AG04449 (cell line): ENCODE data around the gene BRD3.

Experiments
- CTCF ChIA-PET: fragments of 350-600 bp; formaldehyde crosslinking; extraction: SDS; loops from one replicate; lab custom pipeline; 2021; ENCODE audit warnings: antibody characterized with exemption; lab: Yijun Ruan, JAX
- POLR2A ChIA-PET: fragments of 400-600, 350-600 bp; formaldehyde crosslinking; extraction: SDS; loops from one replicate; lab custom pipeline; 2020; ENCODE audit warnings: antibody characterized with exemption, inconsistent platforms; lab: Yijun Ruan, JAX
- DNase-seq: peaks from one replicate; pipeline ENCODE4 v3.0.0-alpha.2; 2010; ENCODE audit warnings: low read depth, low spot score
- H3K4me3 ChIP-seq: 2 replicates; pipeline ENCODE4 v1.5.1; 2011; ENCODE audit warnings: low read depth, mild to moderate bottlenecking, control low read depth, low read length
- TF ChIP-seq, protein P1 (sequence below): IDR thresholded peaks from one replicate; pipeline ENCODE4 v1.5.1; 2011; ENCODE audit warnings: mild to moderate bottlenecking, moderate library complexity, low read length, control low read depth, inconsistent platforms; ENCODE audit not compliant: insufficient read depth; ENCODE audit errors: missing control alignments

The BRD3 gene

DNA sequence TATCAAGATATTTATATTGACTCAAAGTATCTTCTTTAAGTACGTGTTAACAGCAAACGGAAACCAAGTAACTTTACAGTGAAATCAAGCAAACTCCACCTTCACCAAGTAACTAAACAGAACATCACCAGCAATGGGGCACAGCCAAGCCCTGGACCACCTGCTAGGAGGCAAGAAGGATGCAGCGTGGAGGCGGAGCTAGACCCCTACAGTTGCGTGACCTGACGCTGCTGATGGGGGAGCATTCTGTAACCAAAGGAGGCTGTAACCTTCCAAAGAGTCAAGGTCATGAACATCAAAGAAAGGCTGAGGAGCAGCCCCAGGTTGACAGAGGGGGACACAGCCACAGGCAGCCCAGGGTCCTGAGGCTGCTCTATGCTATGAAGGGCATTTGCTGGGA is 81.8 kb downstream of the BRD3 start:
- no peak for DNase-seq
- TF ChIP-seq, protein P1, sequence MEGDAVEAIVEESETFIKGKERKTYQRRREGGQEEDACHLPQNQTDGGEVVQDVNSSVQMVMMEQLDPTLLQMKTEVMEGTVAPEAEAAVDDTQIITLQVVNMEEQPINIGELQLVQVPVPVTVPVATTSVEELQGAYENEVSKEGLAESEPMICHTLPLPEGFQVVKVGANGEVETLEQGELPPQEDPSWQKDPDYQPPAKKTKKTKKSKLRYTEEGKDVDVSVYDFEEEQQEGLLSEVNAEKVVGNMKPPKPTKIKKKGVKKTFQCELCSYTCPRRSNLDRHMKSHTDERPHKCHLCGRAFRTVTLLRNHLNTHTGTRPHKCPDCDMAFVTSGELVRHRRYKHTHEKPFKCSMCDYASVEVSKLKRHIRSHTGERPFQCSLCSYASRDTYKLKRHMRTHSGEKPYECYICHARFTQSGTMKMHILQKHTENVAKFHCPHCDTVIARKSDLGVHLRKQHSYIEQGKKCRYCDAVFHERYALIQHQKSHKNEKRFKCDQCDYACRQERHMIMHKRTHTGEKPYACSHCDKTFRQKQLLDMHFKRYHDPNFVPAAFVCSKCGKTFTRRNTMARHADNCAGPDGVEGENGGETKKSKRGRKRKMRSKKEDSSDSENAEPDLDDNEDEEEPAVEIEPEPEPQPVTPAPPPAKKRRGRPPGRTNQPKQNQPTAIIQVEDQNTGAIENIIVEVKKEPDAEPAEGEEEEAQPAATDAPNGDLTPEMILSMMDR, result no peak
- ChIA-PET POLR2A (no interaction called here), CTCF (no interaction called here)
- no peak overlapping the region for H3K4me3 ChIP-seq

DNA sequence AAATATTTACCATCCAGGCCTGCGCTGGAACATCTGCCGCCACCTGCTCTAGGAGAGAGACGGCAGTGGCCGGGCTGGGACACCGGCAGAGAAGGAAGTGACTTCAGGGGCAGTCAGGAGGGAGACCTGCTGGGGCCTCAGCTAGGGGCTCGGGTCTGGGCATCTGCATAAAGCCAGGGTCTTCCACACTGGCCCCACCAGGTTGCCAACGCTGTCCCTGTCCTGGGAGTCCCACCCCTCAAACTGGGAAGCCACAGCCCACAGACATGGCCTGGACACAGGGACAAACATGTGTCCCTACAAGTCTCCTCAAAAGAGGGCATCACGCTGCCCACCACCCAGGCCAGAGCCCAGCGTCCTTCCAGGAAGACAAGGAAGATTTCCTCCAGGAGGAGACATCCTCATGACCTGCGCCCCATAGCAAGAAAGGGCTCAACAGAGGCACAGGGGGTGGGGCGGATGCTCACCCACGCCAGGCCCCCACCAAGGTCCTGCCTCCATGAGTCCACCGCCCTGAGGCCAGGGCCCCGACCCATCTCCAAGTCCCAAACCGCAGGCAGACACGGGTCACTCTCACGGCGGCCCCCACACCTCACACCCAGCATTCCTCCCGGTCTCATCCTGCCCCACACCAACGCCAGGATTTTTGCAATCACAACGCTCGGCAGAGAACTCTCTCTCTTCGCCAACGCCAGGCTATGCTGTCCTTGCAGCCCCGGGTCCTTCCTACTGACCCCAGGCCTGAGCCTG is 84.7 kb downstream of the BRD3 start:
- DNase-seq, result no peak
- CTCF ChIA-PET, result interaction anchor here (1.8 kb wide), 1 partner anchor 11 kb away, joined by 5 read pairs; no protein-coding TSS in a partner anchor
- POLR2A ChIA-PET, result no interaction called here
- H3K4me3 ChIP-seq, result no peak overlapping the region
- TF ChIP-seq, protein P1, result no peak

DNA sequence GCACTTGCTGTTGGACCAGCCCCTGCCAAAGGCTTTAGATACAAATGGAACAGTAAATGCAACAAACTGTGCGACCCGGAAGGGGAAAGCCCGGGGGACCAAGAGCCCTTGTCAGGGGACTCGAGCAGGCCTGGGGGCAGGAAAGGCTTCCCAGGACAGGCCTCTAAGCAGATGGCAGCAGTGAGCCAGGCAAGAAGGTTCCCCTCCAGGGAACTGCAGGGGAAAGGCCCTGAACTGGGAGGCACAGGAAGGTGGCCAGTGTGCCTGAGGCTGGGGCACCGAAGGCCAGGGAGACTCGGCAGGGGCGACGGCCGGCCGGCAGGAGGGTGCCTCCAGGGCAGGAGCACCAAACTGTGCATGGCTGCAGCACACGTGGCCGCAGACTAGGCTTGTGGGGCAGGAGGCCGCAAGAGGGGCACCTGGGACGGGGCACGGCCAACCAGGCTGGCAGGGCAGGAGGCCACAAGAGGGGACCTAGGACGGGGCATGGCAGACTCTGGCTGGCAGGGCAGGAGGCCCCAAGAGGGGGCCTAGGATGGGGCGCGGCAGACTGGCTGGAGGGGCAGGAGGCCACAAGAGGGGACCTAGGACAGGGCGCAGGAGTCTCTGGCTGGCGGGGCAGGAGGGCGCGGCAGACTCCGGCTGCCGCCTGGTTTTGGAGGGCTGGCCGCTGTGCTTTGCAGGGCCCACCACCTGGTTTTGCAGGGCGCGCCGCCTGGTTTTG is 85.7 kb downstream of the BRD3 start:
- POLR2A ChIA-PET, result no interaction called here
- no peak overlapping the region for H3K4me3 ChIP-seq
- CTCF ChIA-PET, result interaction anchor here (1.8 kb wide), 1 partner anchor 12 kb away, joined by 5 read pairs; no protein-coding TSS in a partner anchor
- TF ChIP-seq, protein P1, result no peak
- no peak for DNase-seq

DNA sequence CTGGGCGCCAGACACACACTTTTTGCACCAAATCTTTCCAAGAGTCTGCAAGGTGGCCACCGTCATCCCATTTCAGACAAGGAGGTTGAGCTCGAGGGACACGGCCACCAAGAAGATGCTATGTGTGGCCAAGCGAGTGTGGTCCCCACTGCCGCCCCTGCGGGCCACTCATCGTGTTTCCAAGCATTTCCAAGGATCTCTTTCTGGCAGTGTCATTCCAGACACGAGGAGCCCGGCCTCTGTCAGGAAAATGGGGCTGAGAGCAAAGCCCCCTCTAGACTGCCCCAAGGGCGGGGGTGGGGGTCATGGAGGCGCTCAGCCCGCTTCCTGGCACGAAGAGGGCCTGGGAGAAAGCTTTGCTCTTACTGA is 86.3 kb downstream of the BRD3 start:
- no peak for DNase-seq
- POLR2A ChIA-PET, result no interaction called here
- TF ChIP-seq, protein P1, result no peak
- H3K4me3 ChIP-seq, result no peak overlapping the region
- CTCF ChIA-PET, result interaction anchor here (1.6 to 1.8 kb wide), 2 partner anchors 12 to 13 kb away, joined by 4 to 5 read pairs; no protein-coding TSS in a partner anchor

DNA sequence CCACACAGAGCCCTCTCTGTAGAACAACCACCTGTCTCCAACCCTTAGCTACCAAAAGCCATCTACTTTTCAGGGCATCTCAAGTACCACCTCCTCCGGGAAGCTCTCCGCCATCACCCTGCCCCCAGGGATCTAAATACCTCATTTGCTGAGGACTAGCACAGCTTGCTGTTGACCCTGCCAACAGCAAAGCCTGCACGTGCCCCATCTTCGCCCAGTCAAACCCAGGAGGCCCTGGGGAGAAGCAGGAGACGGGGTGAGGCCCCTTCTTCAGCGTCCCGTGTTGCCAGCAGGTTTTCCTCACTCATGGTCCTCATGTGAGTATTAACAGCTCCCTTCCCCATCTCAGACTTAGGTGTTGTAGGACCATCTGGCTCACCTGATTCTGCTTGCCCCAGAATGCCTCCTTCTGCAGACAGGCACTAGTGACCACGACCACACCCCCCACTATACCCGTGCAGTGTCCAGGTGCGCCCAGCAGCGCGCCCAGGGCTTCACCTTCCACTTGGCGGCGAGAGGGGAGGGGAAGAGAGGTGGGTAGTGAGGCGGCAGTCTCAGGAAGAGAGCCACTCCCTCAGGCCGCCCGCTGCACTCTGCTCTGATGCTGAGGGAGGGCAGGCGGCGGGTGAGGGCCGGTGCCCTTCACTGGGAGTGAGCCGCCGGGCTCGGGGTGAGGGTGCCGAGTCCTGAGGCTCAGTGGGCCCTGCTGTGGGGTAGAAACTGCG is 86.8 kb downstream of the BRD3 start:
- H3K4me3 ChIP-seq, result no peak overlapping the region
- DNase-seq, result no peak
- CTCF ChIA-PET, result interaction anchor here (1.6 kb wide), 1 partner anchor 13 kb away, joined by 4 read pairs; no protein-coding TSS in a partner anchor
- POLR2A ChIA-PET, result no interaction called here
- TF ChIP-seq, protein P1, result no peak
